ENCODE measurements around the gene PFKP.
"Not testable (repeated sequence)": the region's sequence is repeated elsewhere in the genome, so short reads cannot be mapped to it uniquely, and the experiment has no call there.

GRCh38 chr10:3061323-3061898 lies 5.9 kb upstream of the PFKP start:
- TF ChIP-seq CTCF (conservative IDR thresholded peaks at IDR 0.05; ENCODE audit: low read length); EZH2phosphoT487 (IDR thresholded peaks at IDR 0.05; ENCODE audit: borderline replicate concordance): not testable (repeated sequence)
